Stomach (tissue), 4 donors: Measurements from ENCODE around the gene GEMIN4.
"Not testable (repeated sequence)": the region's sequence is repeated elsewhere in the genome, so short reads cannot be mapped to it uniquely, and the experiment has no call there.

ENCODE experiments used
- POLR2A ChIP-seq, 4 donors: fragments of 450-650 bp; IDR thresholded peaks; one replicate each; pipeline ENCODE4 v1.6.1; 2016; ENCODE audit warnings: antibody characterized with exemption in 4 of 4, control low read depth in 2 of 4, mild to moderate bottlenecking in 1 of 4, moderate library complexity in 1 of 4
- POLR2AphosphoS5 ChIP-seq, 3 donors: sonication (generic); formaldehyde crosslinking; IDR thresholded peaks; one replicate each; pipeline ENCODE4 v1.6.1; 2016; ENCODE audit warnings: antibody characterized with exemption in 3 of 3
- TF ChIP-seq, protein P1 (sequence below), 7 experiments: fragments of 450-650 bp in 4 of 7; fragments of 200-600 bp in 3 of 7; sonication (generic) in 3 of 7; IDR thresholded peaks; one replicate each; pipeline ENCODE4 v1.5.1; 2016 to 2019; ENCODE audit warnings: antibody characterized with exemption in 7 of 7, control low read depth in 2 of 7, mild to moderate bottlenecking in 1 of 7

DNA sequence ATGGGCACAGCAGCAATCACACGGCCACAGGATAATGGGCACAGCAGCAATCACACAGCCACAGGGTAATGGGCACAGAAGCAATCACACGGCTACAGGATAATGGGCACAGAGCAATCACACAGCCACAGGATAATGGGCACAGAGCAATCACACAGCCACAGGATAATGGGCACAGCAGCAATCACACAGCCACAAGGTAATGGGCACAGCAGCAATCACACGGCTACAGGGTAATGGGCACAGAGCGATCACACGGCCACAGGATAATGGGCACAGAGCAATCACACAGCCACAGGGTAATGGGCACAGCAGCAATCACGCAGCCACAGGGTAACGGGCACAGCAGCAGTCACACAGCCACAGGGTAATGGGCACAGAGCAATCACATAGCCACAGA lies 2.7 kb downstream of the GEMIN4 start:
- TF ChIP-seq POLR2AphosphoS5, POLR2A (IDR thresholded peaks at IDR 0.05): not testable (repeated sequence)
- TF ChIP-seq, protein P1, sequence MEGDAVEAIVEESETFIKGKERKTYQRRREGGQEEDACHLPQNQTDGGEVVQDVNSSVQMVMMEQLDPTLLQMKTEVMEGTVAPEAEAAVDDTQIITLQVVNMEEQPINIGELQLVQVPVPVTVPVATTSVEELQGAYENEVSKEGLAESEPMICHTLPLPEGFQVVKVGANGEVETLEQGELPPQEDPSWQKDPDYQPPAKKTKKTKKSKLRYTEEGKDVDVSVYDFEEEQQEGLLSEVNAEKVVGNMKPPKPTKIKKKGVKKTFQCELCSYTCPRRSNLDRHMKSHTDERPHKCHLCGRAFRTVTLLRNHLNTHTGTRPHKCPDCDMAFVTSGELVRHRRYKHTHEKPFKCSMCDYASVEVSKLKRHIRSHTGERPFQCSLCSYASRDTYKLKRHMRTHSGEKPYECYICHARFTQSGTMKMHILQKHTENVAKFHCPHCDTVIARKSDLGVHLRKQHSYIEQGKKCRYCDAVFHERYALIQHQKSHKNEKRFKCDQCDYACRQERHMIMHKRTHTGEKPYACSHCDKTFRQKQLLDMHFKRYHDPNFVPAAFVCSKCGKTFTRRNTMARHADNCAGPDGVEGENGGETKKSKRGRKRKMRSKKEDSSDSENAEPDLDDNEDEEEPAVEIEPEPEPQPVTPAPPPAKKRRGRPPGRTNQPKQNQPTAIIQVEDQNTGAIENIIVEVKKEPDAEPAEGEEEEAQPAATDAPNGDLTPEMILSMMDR (IDR thresholded peaks at IDR 0.05): not testable (repeated sequence)
